GM15510 (cell line): ENCODE measurements around the gene ZNF451.
A peak's percentile ranks its signal among the peaks of the same experiment; 100 is the strongest.

Experiments used
- POLR2A ChIP-seq: IDR thresholded peaks from 3 replicates; pipeline ENCODE4 v1.6.1; 2011; ENCODE audit warnings: borderline replicate concordance; ENCODE audit not compliant: insufficient read length; ENCODE audit errors: extremely low read depth

The ZNF451 gene

DNA sequence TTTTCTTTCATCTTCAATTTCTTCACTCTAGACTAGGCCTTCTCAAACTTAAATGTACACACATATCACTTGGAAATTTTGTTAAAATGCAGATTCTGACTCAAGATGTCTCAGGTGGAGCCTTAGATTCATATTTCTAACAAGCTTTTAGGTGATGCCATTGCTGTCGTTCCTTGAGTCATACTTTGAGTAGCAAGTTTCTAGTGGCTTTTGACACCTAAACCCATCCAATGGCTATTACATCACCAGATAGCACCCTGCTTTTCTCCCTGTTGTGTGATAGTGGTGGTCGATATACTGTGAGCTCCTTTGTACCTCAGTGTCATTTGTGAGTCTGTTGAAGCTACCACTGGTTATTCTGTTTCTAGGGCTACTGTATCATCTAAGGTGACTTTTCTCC lies 47.4 kb downstream of the ZNF451 start:
- TF ChIP-seq POLR2A = no peak

DNA sequence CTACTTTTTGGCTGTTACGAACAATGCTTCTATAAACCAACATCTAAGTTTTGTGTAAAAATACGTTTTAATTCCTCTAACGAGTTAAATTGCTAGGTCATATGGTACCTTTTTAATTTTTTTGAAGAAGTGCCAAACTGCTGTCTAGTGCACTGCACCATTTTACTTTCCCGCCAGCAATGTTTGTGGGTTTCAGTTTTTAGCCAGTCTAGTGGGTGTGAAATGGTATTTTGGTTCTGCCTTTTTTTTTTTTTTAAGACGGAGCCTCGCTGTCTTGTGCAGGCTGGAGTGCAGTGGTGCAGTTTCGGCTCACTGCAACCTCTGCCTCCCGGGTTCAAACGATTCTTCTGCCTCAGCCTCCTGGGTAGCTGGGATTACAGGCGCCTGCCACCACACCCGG lies 48.0 kb downstream of the ZNF451 start:
- no peak for TF ChIP-seq POLR2A

DNA sequence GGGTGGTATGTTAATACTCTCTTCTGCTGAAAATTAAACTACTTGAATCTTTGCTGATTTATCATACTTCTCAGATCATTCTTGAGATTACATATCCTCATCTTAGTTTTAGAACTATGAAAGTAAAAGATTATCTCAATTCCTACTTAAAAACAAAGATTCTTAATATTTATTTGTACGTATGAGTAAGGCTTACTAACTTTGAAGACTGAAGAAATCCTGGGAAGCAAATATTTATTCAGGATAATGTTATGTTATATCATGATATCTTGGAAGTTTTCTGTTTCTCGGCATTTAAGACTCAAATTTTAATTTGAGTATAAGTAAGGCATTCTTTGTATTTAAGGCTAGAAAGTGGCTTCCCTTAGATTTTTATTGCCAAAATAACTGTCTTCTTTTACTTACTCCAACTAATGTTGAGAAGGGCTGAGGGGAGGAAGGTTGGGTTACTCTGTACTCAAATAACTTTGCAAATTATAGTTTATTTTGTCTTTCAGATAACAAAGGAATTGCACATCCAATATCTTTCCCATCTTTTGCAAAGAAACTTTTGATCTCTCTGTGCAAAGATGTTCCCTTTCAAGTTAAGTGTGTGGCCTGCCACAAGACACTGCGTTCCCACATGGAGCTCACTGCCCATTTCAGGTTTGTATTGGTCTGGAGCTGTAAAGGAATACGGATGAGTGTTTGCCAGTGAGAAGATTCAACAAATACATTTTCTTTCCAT lies 51.6 kb downstream of the ZNF451 start:
- TF ChIP-seq POLR2A = no peak

DNA sequence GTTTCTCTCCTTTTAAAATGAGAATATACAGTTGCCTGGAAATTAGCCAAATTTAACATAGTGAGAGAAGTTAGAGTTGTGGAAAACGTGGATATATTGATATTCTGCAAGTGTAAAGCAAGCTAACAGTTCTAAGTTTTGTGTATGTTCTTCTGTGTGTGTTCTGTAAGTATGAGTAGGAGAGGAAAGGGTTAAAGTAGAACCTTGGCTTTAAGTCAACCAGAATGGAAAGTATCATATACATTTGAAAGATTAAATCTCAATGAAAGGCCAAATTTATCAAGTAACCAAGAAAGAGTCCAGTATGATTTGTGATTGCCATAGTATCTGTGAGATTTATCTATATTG lies 52.2 kb downstream of the ZNF451 start:
- no peak for TF ChIP-seq POLR2A

DNA sequence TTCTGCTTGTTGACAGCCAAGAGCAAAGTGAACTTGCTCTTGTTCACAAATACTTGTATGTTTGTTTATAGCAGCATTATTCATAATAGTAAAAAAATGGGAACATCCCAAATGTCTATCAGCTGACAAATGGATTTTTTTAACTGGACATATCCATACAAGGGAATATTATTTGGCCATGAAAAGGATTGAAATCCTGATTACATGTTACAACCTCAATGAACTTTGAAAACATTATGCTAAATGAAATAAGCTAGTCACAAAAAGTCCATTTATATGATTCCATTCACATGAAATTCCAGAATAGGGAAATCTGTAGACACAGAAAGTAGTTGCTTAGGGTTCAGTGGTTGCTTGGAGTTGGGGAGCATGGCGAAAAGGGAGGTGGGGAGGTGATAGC lies 53.7 kb downstream of the ZNF451 start:
- no peak for TF ChIP-seq POLR2A

DNA sequence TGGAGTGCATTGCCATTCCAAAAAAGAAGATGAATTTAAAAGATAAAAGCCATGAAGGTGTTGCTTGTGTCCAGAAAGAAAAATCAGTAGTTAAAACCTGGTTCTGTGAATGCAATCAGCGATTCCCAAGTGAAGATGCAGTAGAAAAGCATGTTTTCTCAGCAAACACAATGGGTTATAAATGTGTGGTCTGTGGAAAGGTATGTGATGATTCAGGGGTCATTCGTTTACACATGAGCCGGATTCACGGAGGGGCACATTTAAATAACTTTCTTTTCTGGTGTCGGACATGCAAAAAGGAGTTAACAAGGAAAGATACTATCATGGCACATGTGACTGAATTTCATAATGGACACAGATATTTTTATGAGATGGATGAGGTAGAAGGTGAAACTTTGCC lies 57.4 kb downstream of the ZNF451 start:
- TF ChIP-seq POLR2A = no peak

DNA sequence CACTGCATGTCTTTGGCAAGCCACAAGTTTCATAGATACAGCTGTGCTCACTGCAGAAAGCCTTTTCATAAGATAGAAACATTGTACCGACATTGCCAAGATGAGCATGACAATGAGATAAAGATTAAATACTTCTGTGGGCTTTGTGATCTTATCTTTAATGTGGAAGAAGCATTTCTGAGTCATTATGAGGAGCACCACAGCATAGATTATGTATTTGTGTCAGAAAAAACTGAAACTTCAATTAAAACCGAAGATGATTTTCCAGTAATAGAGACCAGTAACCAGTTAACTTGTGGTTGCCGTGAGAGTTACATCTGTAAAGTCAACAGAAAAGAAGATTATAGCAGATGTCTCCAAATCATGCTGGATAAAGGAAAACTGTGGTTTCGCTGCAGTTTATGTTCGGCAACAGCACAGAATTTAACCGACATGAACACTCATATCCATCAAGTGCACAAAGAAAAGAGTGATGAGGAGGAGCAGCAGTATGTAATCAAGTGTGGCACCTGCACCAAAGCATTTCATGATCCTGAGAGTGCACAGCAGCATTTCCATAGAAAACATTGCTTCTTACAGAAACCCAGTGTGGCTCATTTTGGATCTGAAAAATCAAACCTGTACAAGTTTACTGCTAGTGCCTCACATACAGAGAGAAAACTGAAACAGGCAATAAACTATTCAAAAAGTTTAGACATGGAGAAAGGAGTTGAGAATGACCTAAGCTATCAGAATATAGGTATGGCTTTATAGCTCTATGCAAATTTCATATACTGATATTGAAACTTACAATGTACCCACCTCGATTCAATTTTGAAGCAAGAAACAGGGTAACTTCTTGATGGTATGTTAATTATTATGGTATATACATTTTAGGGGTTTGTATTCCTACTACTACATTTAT lies 58.2 kb downstream of the ZNF451 start:
- TF ChIP-seq POLR2A = no peak

DNA sequence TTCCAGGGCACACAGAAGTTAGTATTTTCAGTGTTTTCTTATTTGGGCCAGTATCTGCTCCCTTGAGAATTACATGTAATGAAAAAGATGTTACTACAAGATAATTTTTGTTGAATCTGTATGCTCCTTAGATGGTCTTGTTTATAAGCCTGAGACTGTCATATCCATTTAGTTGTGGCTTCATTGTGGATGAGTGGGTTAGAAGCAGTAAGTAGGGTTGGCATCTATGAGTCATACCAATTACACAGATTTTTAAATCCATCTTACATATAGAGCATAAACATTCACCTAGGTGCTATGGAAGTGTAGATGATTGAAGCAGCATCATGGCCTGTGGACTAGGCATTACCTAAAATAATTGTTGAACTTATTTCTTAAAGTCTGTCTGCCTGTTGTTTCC lies 68.7 kb downstream of the ZNF451 start:
- no peak for TF ChIP-seq POLR2A

DNA sequence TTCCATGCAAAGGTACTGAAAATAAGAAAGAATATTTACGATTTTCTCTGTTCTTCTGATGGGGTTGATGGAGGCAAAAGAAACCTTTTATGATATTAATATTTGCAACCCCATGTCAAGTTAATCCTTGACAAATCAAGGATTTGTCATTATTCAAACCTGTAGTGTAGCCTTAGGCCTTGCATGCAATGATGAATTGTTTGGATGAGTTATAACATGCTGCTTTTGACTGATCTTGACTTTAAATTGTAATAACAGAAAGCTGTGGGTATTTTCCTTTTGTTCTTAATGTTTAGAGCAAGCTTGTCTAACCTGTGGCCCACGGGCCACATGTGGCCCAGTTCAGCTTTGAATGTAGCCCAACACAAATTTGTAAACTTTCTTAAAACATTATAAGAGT lies 69.1 kb downstream of the ZNF451 start:
- no peak for TF ChIP-seq POLR2A

DNA sequence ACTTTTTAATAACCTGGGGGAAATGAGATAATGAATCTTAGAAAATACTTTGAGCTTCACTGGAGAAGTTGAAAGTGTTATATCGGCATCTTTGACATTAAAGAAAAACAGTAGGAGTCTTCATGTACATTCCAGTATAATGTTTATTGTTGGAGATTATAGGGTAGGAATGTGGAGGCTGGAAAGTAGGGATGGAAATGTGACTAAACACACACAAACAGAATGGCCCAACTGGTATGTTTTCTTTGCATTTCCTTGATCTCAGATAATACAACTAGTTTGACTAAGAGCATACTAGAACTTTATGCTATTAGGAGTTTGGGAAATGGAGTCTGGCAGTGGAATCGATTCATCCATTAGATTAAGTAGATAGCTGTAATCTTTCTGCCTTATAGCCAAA lies 72.0 kb downstream of the ZNF451 start:
- no peak for TF ChIP-seq POLR2A

DNA sequence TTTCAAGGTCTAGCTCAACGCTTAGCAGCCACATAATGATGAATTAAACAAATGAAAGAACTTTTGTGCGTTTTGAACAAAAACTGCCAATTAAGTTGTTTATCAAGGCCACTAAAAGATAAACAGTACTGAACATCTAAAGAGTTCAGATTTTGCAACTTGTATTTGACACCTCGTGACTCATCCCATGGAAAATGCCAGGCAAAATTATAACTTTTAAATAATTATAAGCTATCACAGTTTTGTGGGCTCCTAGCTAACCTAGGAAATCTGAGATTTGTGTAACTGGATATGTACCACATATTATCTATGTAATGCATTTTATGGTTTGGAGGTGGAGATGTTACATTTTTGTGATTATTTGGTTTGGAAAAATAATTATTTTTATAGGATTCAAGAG lies 72.5 kb downstream of the ZNF451 start:
- TF ChIP-seq POLR2A = no peak

DNA sequence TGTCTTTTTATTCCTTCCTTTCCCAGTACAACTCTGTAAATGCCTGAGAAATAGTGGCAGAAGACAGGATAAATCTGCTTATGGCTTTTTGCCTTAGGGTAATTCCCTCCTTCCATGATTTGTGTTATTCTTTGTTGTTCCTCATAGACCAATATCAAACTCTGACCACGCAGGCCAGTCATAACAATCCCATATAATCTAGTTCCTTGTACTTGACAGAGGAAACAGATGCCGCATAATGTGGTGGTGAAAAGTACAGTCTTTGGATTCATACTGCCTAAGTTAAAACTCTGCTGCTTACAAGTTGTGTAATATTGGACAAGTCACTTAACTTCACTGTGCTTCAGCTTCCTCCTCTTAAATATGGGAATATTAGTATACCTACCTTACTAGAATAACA lies 74.0 kb downstream of the ZNF451 start:
- TF ChIP-seq POLR2A = no peak

DNA sequence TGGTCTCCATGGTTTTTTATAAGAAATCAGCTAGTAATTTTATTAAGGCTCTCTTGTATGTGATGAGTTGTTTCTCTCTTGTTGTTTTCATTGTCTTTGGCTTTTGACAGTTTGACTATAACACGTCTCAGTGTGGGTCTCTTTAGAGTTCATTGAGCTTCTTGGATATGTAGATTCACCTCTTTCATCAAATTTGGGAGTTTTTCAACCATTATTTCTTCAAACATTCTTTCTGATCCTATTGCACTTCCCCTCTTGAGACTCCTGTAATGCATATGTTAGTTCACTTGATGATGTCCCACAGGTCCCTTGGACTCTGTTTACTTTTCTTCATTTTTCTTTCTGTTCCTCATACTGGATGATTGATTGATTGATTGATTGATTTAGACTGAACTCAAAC lies 75.1 kb downstream of the ZNF451 start:
- TF ChIP-seq POLR2A = no peak

DNA sequence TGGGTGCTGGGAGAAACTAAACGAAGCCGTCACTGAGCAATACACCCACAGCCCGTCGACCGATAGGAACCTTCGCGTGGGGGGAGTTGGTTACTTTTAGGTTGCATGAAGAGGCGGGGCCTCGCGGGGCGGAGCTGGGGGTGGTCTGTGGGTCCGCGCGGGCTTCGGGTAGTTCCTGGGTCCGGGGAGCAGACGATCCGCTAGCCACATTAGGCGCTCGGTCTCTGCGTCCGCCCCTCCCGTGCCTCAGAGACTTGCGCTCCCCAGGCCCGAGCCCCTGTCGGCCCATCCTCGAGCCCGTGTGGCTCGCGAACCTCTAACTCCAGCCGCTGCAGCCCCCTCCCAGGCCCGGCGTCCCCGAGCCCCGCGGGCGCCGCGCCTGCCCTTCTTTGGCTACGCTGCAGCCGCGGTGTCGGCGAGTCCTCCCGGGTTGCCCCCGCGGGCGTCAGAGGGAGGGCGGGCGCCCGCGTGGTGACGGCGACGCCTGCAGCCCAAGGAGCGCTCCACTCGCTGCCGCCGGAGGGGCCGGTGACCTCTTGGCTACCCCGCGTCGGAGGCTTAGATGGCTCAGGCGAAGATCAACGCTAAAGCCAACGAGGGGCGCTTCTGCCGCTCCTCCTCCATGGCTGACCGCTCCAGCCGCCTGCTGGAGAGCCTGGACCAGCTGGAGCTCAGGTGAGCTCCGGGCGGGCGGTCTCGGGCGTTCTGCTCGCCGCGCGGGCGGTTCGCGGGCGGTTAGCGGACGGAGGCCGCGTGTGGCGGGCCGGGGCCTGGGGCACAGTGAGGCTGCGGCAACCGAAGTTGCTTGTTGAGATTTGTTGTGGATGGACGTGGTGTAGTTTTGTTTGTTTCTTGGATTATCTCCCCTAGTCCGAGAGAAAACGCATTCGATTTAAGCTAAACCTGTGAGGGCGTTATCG lies 82.4 kb downstream of the ZNF451 start, which contains the start of gene BAG2:
Gene BAG2, plus strand, starts transcription at position 191 of the 920 bp plus-strand sequence. Its CDS starts 372 bp downstream, at position 563.
- peak; percentile 95 for TF ChIP-seq POLR2A

DNA sequence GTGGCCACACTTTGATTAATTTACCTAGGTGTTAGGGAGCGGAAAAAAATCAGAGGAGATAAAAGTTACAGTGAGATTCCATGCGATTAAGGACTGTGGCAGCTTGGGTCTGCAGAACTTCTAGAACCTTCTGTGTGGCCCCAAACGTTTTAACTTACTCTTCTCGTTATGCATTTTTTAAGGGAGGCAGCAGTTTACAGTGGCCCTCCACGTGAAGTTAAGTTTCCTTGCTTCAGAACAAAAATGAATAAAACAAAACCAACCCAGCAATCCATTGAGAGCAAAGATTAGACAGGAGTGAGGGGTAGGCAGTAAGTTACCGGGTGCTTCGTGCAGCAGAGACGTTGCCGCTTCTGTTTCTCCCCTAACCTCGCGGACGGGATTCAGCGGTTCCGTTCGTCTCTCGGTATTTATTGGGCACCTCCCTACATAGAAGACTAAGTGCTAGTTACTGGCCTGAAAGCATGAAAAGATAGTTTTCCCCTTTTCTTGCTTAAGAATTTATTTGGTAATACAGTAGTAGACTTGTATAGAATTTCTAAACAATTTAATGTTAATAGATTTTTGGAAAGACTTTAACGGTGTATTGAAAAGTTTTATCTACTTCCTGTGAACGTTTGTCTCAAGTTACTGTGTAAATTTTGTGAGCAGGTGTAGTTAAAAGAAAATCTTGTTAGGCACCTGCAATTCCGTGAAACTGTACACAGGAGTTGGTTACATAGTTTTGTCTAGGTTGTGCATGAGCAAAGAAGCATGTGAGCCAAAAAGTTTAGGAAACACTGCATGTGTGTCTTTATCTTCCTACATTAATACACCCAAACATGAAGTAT lies 83.3 kb downstream of the ZNF451 start:
- no peak for TF ChIP-seq POLR2A

DNA sequence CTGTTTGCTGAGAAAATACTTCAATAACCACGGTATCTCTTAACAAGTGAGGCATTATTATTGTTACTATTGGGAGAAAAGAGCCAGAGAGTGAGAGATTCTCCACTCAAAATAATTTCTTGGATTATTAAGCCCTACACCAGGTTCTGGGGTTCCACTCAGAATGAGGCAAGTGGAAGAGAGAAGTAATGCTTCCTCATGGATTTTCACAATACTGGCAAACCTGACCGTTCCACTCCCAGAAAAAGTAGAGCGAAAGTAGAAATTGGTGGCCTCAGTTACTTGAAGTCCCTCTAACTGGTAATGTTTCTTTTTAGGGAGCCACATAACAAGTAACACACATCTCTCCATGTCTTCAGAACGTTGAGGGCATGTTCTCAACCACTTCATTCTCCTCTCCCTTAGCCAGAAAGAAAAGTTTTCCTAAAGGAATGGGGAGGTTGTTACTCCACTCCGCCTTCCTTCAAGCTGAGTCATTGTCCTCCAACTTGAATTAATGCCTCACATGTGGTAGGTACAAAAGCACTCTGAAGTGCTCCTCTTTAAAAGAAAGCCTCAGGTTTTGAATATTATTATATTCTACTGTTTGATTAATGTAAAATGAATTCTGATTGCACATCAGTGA lies 84.0 kb downstream of the ZNF451 start:
- no peak for TF ChIP-seq POLR2A
